Endothelial cell of umbilical vein (primary cell): Measurements from ENCODE around the gene SETBP1.

Experiments used
- CTCF ChIP-seq, 2 donors: IDR thresholded peaks; 1 replicate in 1 of 2; 2 replicates in 1 of 2; pipeline ENCODE4 v1.5.1; 2011; ENCODE audit warnings: low read length in 2 of 2, mild to moderate bottlenecking in 2 of 2, moderate library complexity in 2 of 2, control low read depth in 1 of 2, inconsistent platforms in 1 of 2, low read depth in 1 of 2; ENCODE audit not compliant: insufficient read depth in 1 of 2; ENCODE audit errors: extremely low read depth in 1 of 2
- EZH2 ChIP-seq: IDR thresholded peaks from 2 replicates; pipeline ENCODE4 v1.6.1; 2012; ENCODE audit warnings: borderline replicate concordance, low read depth, mild to moderate bottlenecking, moderate library complexity, low read length, inconsistent platforms; ENCODE audit not compliant: severe bottlenecking
- JUN ChIP-seq: IDR thresholded peaks from 2 replicates; pipeline ENCODE4 v1.6.1; 2011; ENCODE audit warnings: borderline replicate concordance, low read depth; ENCODE audit not compliant: insufficient read length, insufficient read depth
- MYC ChIP-seq: IDR thresholded peaks from one replicate; pipeline ENCODE4 v1.6.1; 2011; ENCODE audit warnings: mild to moderate bottlenecking, low read depth, low read length
- POLR2A ChIP-seq: IDR thresholded peaks from 2 replicates; pipeline ENCODE4 v1.6.1; 2012; ENCODE audit warnings: low read depth, mild to moderate bottlenecking, control low read depth, low read length

- TF ChIP-seq POLR2A (no peak), CTCF (IDR thresholded peaks at IDR 0.05; ENCODE audit: extremely low read depth in 1 of 2, insufficient read depth in 1 of 2, low read depth in 1 of 2, low read length in 2 of 2) (no peak), EZH2 (no peak), MYC (no peak), JUN (no peak)
Observed at GRCh38 chr18:44693030-44693784, 12.5 kb downstream of the SETBP1 start.
